Uterus (tissue), 4 donors: ENCODE data around the gene BLNK. TPM values are rescaled to one million over a fixed set of nuclear protein-coding genes. Genes with fewer than 3 reads are reported as not detected.
A peak's percentile ranks its signal among the peaks of the same experiment; 100 is the strongest.

Source experiments
- DNase-seq, 2 donors: peaks; one replicate each; pipeline ENCODE4 v3.0.0-alpha.2; 2019 to 2020
- H3K27ac ChIP-seq, 2 donors: fragments of 200-600 bp; sonication (generic); 1 replicate in 1 of 2; 2 replicates in 1 of 2; pipeline ENCODE4 v1.5.1; 2016 to 2018
- H3K27me3 ChIP-seq, 2 donors: fragments of 200-600 bp; sonication (generic); one replicate each; pipeline ENCODE4 v1.5.1; 2018 to 2019; ENCODE audit warnings: control low read depth in 1 of 2
- H3K36me3 ChIP-seq, 2 donors: fragments of 200-600 bp; sonication (generic); one replicate each; pipeline ENCODE4 v1.5.1; 2019; ENCODE audit warnings: control low read depth in 1 of 2
- H3K4me1 ChIP-seq, 2 donors: fragments of 200-600 bp; sonication (generic); one replicate each; pipeline ENCODE4 v1.5.1; 2018 to 2019; ENCODE audit warnings: control low read depth in 1 of 2
- H3K4me3 ChIP-seq, 2 donors: fragments of 200-600 bp; sonication (generic); 1 replicate in 1 of 2; 2 replicates in 1 of 2; pipeline ENCODE4 v1.5.1; 2018 to 2019; ENCODE audit warnings: mild to moderate bottlenecking in 1 of 2
- H3K9me3 ChIP-seq, 2 donors: fragments of 200-600 bp; sonication (generic); one replicate each; pipeline ENCODE4 v1.5.1; 2019; ENCODE audit warnings: control low read depth in 1 of 2
- CTCF ChIP-seq, 4 experiments: fragments of 200-600 bp in 2 of 4; fragments of 450-650 bp in 2 of 4; sonication (generic) in 2 of 4; IDR thresholded peaks; one replicate each; pipeline ENCODE4 v1.5.1; 2016 to 2019; ENCODE audit warnings: antibody characterized with exemption in 4 of 4, mild to moderate bottlenecking in 2 of 4, moderate library complexity in 1 of 4
- POLR2A ChIP-seq, 2 donors: fragments of 450-650 bp; IDR thresholded peaks; one replicate each; pipeline ENCODE4 v1.6.1; 2016; ENCODE audit warnings: antibody characterized with exemption in 2 of 2, mild to moderate bottlenecking in 1 of 2, moderate library complexity in 1 of 2
- intact Hi-C: fragments of 100-400 bp; cut with DNase I; formaldehyde crosslinking; loops from one replicate; pipeline ENCODE4 v1.15.1; 2023; ENCODE audit warnings: low total_unique reads
- total RNA-seq, 4 donors: library from RNA; depleted of rRNA in 3 of 4; stranded (reverse); fragments of >200 nt in 3 of 4; gene quantifications; one replicate each; pipeline versions ENCODE4 v1.1.0 to v1.2.4, GENCODE V29; 2014 to 2023
- donor health status: DM: yes; HTN: yes; CAD: no.

Gene BLNK
- total RNA-seq, 4 donors from 2014 or later: 0.67 to 3.9 (median 1.8) TPM; not detected in 1

GRCh38 chr10:96229568-96230030, 41.8 kb downstream of the BLNK start:
- TF ChIP-seq POLR2A (IDR thresholded peaks at IDR 0.05) (no peak), CTCF (IDR thresholded peaks at IDR 0.05) (peak; percentile 27 to 59 (median 48))
- Histone ChIP-seq H3K4me1 (no peaks in the 10 kb centered on the region), H3K27me3 (no peaks in the 10 kb centered on the region), H3K9me3 (no peaks in the 10 kb centered on the region), H3K36me3 (no peaks in the 10 kb centered on the region), H3K27ac (no peak overlapping the region), H3K4me3 (no peak overlapping the region)
- DNase-seq: peak in 1 of 2 donors; percentile 42
- intact Hi-C loops: no loop called here

GRCh38 chr10:96228408-96228994, 42.9 kb downstream of the BLNK start:
- no peak for DNase-seq
- intact Hi-C loops: no loop called here
- TF ChIP-seq POLR2A (IDR thresholded peaks at IDR 0.05) (no peak), CTCF (IDR thresholded peaks at IDR 0.05) (no peak)
- no peaks in the 10 kb centered on the region for H3K9me3 ChIP-seq
- H3K4me3 ChIP-seq: no peak overlapping the region
- H3K4me1 ChIP-seq: no peaks in the 10 kb centered on the region
- H3K36me3 ChIP-seq: no peaks in the 10 kb centered on the region
- no peaks in the 10 kb centered on the region for H3K27me3 ChIP-seq
- no peak overlapping the region for H3K27ac ChIP-seq

- Histone ChIP-seq H3K27me3 (no peaks in the 10 kb centered on the region), H3K4me1 (no peaks in the 10 kb centered on the region), H3K36me3 (no peaks in the 10 kb centered on the region), H3K9me3 (no peaks in the 10 kb centered on the region), H3K27ac (no peak overlapping the region), H3K4me3 (no peak overlapping the region)
- no peak for DNase-seq
- TF ChIP-seq CTCF (IDR thresholded peaks at IDR 0.05) (no peak), POLR2A (IDR thresholded peaks at IDR 0.05) (no peak)
- intact Hi-C loops: no loop called here
Observed at GRCh38 chr10:96227206-96227605, 44.2 kb downstream of the BLNK start.

GRCh38 chr10:96225119-96225518, 46.2 kb downstream of the BLNK start:
- Histone ChIP-seq H3K9me3 (no peaks in the 10 kb centered on the region), H3K4me3 (no peak overlapping the region), H3K27ac (no peak overlapping the region), H3K36me3 (no peaks in the 10 kb centered on the region), H3K27me3 (no peaks in the 10 kb centered on the region), H3K4me1 (no peaks in the 10 kb centered on the region)
- intact Hi-C loops: no loop called here
- no peak for DNase-seq
- TF ChIP-seq POLR2A (IDR thresholded peaks at IDR 0.05) (no peak), CTCF (IDR thresholded peaks at IDR 0.05) (no peak)

- Histone ChIP-seq H3K36me3 (no peaks in the 10 kb centered on the region), H3K4me1 (no peaks in the 10 kb centered on the region), H3K27me3 (no peaks in the 10 kb centered on the region), H3K4me3 (no peak overlapping the region), H3K27ac (no peak overlapping the region), H3K9me3 (no peaks in the 10 kb centered on the region)
- intact Hi-C loops: no loop called here
- TF ChIP-seq POLR2A (IDR thresholded peaks at IDR 0.05) (no peak), CTCF (IDR thresholded peaks at IDR 0.05) (no peak)
- no peak for DNase-seq
Observed at GRCh38 chr10:96222908-96223307, 48.5 kb downstream of the BLNK start.
